Measurements from ENCODE around the gene TUFT1.

GRCh38 chr1:151618470-151618869 is 78.4 kb downstream of the TUFT1 start:
- TF ChIP-seq POLR2A (IDR thresholded peaks at IDR 0.05; ENCODE audit: low read depth, low read length) (no peak), TAF1 (IDR thresholded peaks at IDR 0.05; ENCODE audit: low read depth, low read length) (no peak)

Data from GM12891 (cell line).